ENCODE results near the gene PANX2. TPM values are rescaled to one million over a fixed set of nuclear protein-coding genes. Genes with fewer than 3 reads are reported as not detected.
A peak's percentile ranks its signal among the peaks of the same experiment; 100 is the strongest.

The PANX2 gene
- total and polyA plus RNA-seq, 9 of the 15 experiments (the other 6 are each of a cell fraction or from before 2014, with no cell fraction given) = 0.01 to 3.9 (median 0.67) TPM; not detected in 1

DNA sequence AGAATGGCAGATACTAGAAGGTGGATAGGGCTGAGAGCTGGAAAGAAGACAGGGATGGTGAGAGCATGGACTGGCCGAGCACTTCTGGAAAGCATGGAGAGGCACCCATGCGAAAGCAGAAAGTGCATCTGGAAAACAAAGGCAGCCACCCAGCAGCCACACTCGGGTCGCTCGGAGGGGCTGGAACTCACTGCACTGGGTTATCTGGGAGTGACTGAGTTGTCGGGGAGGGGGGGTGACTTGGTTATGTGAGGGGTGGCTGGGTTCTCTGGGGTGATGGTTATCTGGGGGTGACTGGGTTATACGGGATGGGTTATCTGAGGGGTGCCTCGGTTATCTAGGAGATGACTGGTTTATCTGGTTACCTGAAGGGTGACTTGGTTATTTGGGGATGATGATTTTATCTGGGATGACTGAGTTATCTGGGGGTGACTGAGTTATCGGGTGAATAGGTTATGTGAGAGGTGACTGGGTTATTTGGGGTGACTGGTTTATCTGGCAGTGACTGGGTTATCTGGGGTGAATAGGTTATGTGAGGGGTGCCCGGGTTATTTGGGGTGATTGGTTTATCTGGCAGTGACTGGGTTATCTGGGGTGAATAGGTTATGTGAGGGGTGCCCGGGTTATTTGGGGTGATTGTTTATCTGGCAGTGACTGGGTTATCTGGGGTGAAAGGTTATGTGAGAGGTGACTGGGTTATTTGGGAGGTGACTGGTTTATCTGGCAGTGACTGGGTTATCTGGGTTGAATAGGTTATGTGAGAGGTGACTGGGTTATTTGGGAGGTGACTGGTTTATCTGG is 2.6 kb upstream of the PANX2 start:
- intact Hi-C loops (cut with micrococcal nuclease) = no loop called here
- Histone ChIP-seq H4K20me1 (replicated peaks; ENCODE audit: control insufficient read depth, insufficient read depth, low read length) (no peaks in the 10 kb centered on the region), H3K4me3 (no peak overlapping the region), H3K27ac (ENCODE audit: extremely low read depth, low read depth, low read length) (no peak overlapping the region), H2AFZ (ENCODE audit: low read depth, low read length) (no peak overlapping the region), H3K4me2 (ENCODE audit: insufficient read depth, low read length) (no peak overlapping the region), H3K79me2 (ENCODE audit: control insufficient read depth, insufficient read depth, low read length) (no peaks in the 10 kb centered on the region), H3K36me3 (ENCODE audit: control insufficient read depth, insufficient read depth, low read length) (no peaks in the 10 kb centered on the region), H3K9me1 (ENCODE audit: control insufficient read depth, insufficient read depth, low read length) (no peaks in the 10 kb centered on the region), H3K27me3 (ENCODE audit: control insufficient read depth in 2 of 2, insufficient read depth in 2 of 2, low read length in 2 of 2) (0 out of 5 replicates have a peak, but pooled peaks cover 0 to 5% of the 10 kb centered on the region in 2 experiments), H3K9me3 (replicated peaks; ENCODE audit: control insufficient read depth, insufficient read depth, low read depth, low read length) (no peaks in the 10 kb centered on the region), H3K4me1 (replicated peaks in 1 of 2; ENCODE audit: control insufficient read depth in 2 of 2, insufficient read depth in 2 of 2, low read length in 2 of 2) (peaks cover 10 to 30% of the 10 kb centered on the region in 2 experiments; a peak in 4 of 5 replicates), H3K9ac (ENCODE audit: insufficient read depth in 1 of 2, low read depth in 2 of 2, low read length in 2 of 2) (no peak overlapping the region)
- peak in 2 of 4 experiments; percentile 20 to 34 for DNase-seq (ENCODE audit: extremely low read depth in 1 of 4, low spot score in 3 of 4)
- no TSS peak for BruUV-seq (replicated peaks)
- TF ChIP-seq STAT5B (CRISPR knock-in tag; IDR thresholded peaks at IDR 0.05) = no peak
- TF ChIP-seq VEZF1 (CRISPR knock-in tag; IDR thresholded peaks at IDR 0.05) = peak; percentile 66
- no peak for TF ChIP-seq NR2C2 (CRISPR knock-in tag; IDR thresholded peaks at IDR 0.05)
- peak; percentile 74 for TF ChIP-seq NR2C2 (tag; IDR thresholded peaks at IDR 0.05)
- TF ChIP-seq SMC3 (conservative IDR thresholded peaks at IDR 0.05; ENCODE audit: insufficient read depth, low read depth, low read length) = no peak
- 0 out of 2 replicates have a peak, but pooled peaks have one; percentile 13 for TF ChIP-seq MAFG (tag; conservative IDR thresholded peaks at IDR 0.05)
- TF ChIP-seq, protein P1, sequence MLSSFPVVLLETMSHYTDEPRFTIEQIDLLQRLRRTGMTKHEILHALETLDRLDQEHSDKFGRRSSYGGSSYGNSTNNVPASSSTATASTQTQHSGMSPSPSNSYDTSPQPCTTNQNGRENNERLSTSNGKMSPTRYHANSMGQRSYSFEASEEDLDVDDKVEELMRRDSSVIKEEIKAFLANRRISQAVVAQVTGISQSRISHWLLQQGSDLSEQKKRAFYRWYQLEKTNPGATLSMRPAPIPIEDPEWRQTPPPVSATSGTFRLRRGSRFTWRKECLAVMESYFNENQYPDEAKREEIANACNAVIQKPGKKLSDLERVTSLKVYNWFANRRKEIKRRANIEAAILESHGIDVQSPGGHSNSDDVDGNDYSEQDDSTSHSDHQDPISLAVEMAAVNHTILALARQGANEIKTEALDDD (IDR thresholded peaks at IDR 0.05) = peak; percentile 98
- no peak for TF ChIP-seq ZBTB8A (IDR thresholded peaks at IDR 0.05; ENCODE audit: partially characterized antibody)
- peak; percentile 41; the same call in 1 of the 2 replicates for TF ChIP-seq NR2C1 (IDR thresholded peaks at IDR 0.05)
- 0 out of 2 replicates have a peak, but pooled peaks have one; percentile 38 for TF ChIP-seq NR2C1 (tag; IDR thresholded peaks at IDR 0.05)
- peak; percentile 29; the same call in 1 of the 2 replicates for TF ChIP-seq ZBTB7A (IDR thresholded peaks at IDR 0.05; ENCODE audit: borderline replicate concordance, control insufficient read depth, low read depth, low read length)
- ChIA-PET POLR2A (interaction anchor here (0.6 kb wide), 1 partner anchor 185 kb away, joined by 3 read pairs; no protein-coding TSS in a partner anchor), CTCF (ENCODE audit: low intra/inter-chr PET ratio) (no interaction called here)
- WGBS (ENCODE audit: insufficient coverage, low coverage, missing lambda C conversion rate) = 9% methylated on average over 8 of the region's 11 CpGs
- in situ Hi-C loops (cut with MboI) = no loop called here
- ATAC-seq = no peak
- FAIRE-seq = no peak
